ENCODE measurements around the gene SCGB1D2. TPM values are rescaled to one million over a fixed set of nuclear protein-coding genes. Genes with fewer than 3 reads are reported as not detected.

SCGB1D2 gene
- total RNA-seq, 1 experiment from 2014 or later, result not detected

DNA sequence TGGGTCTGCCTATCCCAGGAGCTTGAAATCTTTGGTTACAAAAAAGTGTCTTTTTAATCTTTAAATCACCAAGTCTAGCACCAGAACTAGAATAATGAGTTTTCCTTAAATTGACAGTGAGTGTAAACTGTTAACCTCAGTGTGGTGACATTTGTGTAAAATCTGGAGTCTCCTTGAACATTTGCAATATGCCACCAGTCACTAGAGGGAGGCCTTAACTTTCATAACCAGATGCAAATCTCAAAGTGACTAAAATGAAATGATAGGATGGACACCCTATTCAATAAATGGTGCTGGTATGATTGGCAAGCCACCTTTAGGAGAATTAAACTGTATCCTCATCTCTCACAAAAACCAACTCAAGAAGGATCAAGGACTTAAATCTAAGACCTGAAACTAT, 8.3 kb upstream of the SCGB1D2 start:
- BruUV-seq (replicated peaks), result no TSS peak
- no peaks in the 10 kb centered on the region for H3K4me1 Mint-ChIP-seq (ENCODE audit: low read depth, unreplicated experiment)
- no peak for DNase-seq
- H3K27me3 Mint-ChIP-seq (ENCODE audit: unreplicated experiment), result peaks cover 92% of the 10 kb centered on the region
- no peaks in the 10 kb centered on the region for H3K36me3 Mint-ChIP-seq (ENCODE audit: insufficient read depth, unreplicated experiment)
- H3K27ac Mint-ChIP-seq (ENCODE audit: unreplicated experiment), result no peak overlapping the region
- TF ChIP-seq, protein P1, sequence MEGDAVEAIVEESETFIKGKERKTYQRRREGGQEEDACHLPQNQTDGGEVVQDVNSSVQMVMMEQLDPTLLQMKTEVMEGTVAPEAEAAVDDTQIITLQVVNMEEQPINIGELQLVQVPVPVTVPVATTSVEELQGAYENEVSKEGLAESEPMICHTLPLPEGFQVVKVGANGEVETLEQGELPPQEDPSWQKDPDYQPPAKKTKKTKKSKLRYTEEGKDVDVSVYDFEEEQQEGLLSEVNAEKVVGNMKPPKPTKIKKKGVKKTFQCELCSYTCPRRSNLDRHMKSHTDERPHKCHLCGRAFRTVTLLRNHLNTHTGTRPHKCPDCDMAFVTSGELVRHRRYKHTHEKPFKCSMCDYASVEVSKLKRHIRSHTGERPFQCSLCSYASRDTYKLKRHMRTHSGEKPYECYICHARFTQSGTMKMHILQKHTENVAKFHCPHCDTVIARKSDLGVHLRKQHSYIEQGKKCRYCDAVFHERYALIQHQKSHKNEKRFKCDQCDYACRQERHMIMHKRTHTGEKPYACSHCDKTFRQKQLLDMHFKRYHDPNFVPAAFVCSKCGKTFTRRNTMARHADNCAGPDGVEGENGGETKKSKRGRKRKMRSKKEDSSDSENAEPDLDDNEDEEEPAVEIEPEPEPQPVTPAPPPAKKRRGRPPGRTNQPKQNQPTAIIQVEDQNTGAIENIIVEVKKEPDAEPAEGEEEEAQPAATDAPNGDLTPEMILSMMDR (IDR thresholded peaks at IDR 0.05; ENCODE audit: unreplicated experiment), result no peak
- intact Hi-C loops (cut with micrococcal nuclease; ENCODE audit: unreplicated experiment), result loop anchor here (5.0 kb wide), 1 partner anchor 144 kb away; no protein-coding TSS in a partner anchor
- H3K4me3 Mint-ChIP-seq (ENCODE audit: low read depth, unreplicated experiment), result no peak overlapping the region
- CTCF ChIA-PET, result no interaction called here
- no peaks in the 10 kb centered on the region for H3K9me3 Mint-ChIP-seq (ENCODE audit: low read depth, unreplicated experiment)

DNA sequence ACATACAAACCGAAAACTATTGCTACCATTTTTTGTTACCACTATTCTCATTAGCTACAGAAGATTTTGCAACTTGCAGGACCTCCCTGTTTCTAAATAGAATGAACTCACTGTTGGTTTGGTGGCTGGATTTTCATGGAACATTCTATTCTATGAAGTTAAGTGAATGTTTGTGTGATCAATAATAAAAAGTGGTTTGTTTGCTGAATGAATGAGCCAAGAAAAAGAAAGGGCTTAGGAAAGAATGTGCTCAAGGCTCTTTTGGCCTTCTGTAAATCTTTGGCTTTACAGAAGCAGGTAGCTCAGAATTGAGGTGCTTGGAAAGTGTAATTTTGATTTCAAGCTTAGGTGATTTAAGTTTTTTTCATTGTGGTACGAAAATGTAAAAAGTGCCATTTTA, 5.9 kb upstream of the SCGB1D2 start:
- no peak overlapping the region for H3K4me3 Mint-ChIP-seq (ENCODE audit: low read depth, unreplicated experiment)
- CTCF ChIA-PET, result no interaction called here
- H3K27ac Mint-ChIP-seq (ENCODE audit: unreplicated experiment), result no peak overlapping the region
- no peaks in the 10 kb centered on the region for H3K4me1 Mint-ChIP-seq (ENCODE audit: low read depth, unreplicated experiment)
- no TSS peak for BruUV-seq (replicated peaks)
- intact Hi-C loops (cut with micrococcal nuclease; ENCODE audit: unreplicated experiment), result no loop called here
- no peaks in the 10 kb centered on the region for H3K36me3 Mint-ChIP-seq (ENCODE audit: insufficient read depth, unreplicated experiment)
- no peaks in the 10 kb centered on the region for H3K9me3 Mint-ChIP-seq (ENCODE audit: low read depth, unreplicated experiment)
- TF ChIP-seq, protein P1 (IDR thresholded peaks at IDR 0.05; ENCODE audit: unreplicated experiment), result no peak
- peaks cover 88% of the 10 kb centered on the region for H3K27me3 Mint-ChIP-seq (ENCODE audit: unreplicated experiment)
- DNase-seq, result no peak

DNA sequence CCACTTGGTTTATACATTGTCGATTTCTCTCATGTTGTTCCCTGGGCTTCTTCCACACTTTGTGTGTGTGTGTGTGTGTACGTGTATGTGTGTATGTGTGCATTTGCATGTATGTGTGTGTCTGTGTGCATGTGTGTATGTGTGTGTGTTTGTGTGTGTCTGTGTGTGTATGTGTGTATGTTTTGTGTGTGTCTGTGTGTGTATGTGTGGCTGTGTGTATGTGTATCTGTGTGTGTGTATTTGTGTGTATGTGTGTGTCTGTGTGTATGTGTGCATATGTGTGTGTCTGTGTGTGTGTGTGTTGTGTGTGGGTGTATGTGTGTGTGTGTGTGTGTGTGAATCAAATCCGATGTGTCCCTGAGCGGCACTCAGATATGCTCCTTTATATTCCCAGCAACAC, 4.5 kb upstream of the SCGB1D2 start:
- no peak for DNase-seq
- CTCF ChIA-PET, result interaction anchor here (0.8 kb wide), 1 partner anchor 232 kb away, joined by 4 read pairs; no protein-coding TSS in a partner anchor
- Mint-ChIP-seq H3K27me3 (ENCODE audit: unreplicated experiment) (peaks cover 81% of the 10 kb centered on the region), H3K27ac (ENCODE audit: unreplicated experiment) (no peak overlapping the region), H3K36me3 (ENCODE audit: insufficient read depth, unreplicated experiment) (no peaks in the 10 kb centered on the region), H3K9me3 (ENCODE audit: low read depth, unreplicated experiment) (no peaks in the 10 kb centered on the region), H3K4me3 (ENCODE audit: low read depth, unreplicated experiment) (no peak overlapping the region), H3K4me1 (ENCODE audit: low read depth, unreplicated experiment) (no peaks in the 10 kb centered on the region)
- intact Hi-C loops (cut with micrococcal nuclease; ENCODE audit: unreplicated experiment), result no loop called here
- BruUV-seq (replicated peaks), result no TSS peak
- TF ChIP-seq, protein P1 (IDR thresholded peaks at IDR 0.05; ENCODE audit: unreplicated experiment), result no peak

DNA sequence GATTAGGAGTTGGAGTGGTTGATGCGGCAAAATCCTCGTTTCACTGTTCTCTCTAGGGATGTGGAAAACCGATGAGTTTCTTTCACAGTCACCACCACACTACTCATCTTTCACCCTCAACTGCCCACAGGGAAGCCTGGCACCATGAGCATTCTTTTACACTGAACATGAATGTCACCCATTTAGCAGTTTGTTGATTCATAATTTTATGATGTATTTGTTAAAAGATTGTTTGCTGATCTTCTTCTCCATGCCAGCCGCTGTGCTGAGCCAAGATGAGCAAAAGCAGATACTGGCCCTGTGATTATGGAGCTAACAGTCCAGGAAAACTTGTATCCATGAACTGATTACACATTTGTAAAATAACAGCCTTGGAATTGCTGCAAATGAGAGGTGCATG, 3.9 kb upstream of the SCGB1D2 start:
- no peaks in the 10 kb centered on the region for H3K36me3 Mint-ChIP-seq (ENCODE audit: insufficient read depth, unreplicated experiment)
- intact Hi-C loops (cut with micrococcal nuclease; ENCODE audit: unreplicated experiment), result no loop called here
- no peaks in the 10 kb centered on the region for H3K4me1 Mint-ChIP-seq (ENCODE audit: low read depth, unreplicated experiment)
- H3K27ac Mint-ChIP-seq (ENCODE audit: unreplicated experiment), result no peak overlapping the region
- TF ChIP-seq, protein P1 (IDR thresholded peaks at IDR 0.05; ENCODE audit: unreplicated experiment), result no peak
- no peak for DNase-seq
- BruUV-seq (replicated peaks), result no TSS peak
- CTCF ChIA-PET, result interaction anchor here (0.8 kb wide), 1 partner anchor 231 kb away, joined by 4 read pairs; no protein-coding TSS in a partner anchor
- H3K9me3 Mint-ChIP-seq (ENCODE audit: low read depth, unreplicated experiment), result no peaks in the 10 kb centered on the region
- H3K27me3 Mint-ChIP-seq (ENCODE audit: unreplicated experiment), result peaks cover 81% of the 10 kb centered on the region
- no peak overlapping the region for H3K4me3 Mint-ChIP-seq (ENCODE audit: low read depth, unreplicated experiment)
